IPS-18c (cell line): ENCODE measurements around the gene ZNF710.

ENCODE experiments used
- H3K4me3 ChIP-seq: 2 replicates; pipeline ENCODE4 v1.7.0; 2013; ENCODE audit warnings: low read depth, mild to moderate bottlenecking, low read length, moderate library complexity; ENCODE audit not compliant: insufficient read depth
- H3K9me3 ChIP-seq: one replicate; pipeline ENCODE4 v1.6.1; 2013; ENCODE audit warnings: mild to moderate bottlenecking, low read length, moderate library complexity; ENCODE audit not compliant: control insufficient read depth, insufficient read depth

The ZNF710 gene

GRCh38 chr15:90029024-90029423, 27.9 kb downstream of the ZNF710 start:
- Histone ChIP-seq H3K9me3 (no peaks in the 10 kb centered on the region), H3K4me3 (no peak overlapping the region)

- H3K9me3 ChIP-seq = no peaks in the 10 kb centered on the region
These were observed 29.3 kb downstream of the ZNF710 start for GRCh38 chr15:90030376-90030775.

GRCh38 chr15:90031231-90031791, 30.2 kb downstream of the ZNF710 start:
- H3K4me3 ChIP-seq = no peak overlapping the region
- no peaks in the 10 kb centered on the region for H3K9me3 ChIP-seq

More at GRCh38 chr15:90030376-90030775, 29.3 kb downstream of the ZNF710 start:
- no peak overlapping the region for H3K4me3 ChIP-seq

- H3K9me3 ChIP-seq = no peaks in the 10 kb centered on the region
- no peak overlapping the region for H3K4me3 ChIP-seq
These were observed 31.9 kb downstream of the ZNF710 start for GRCh38 chr15:90033006-90033405.

- no peak overlapping the region for H3K4me3 ChIP-seq
- no peaks in the 10 kb centered on the region for H3K9me3 ChIP-seq
These were observed 32.3 kb downstream of the ZNF710 start for GRCh38 chr15:90033448-90033847.

GRCh38 chr15:90035095-90035839, 34.1 kb downstream of the ZNF710 start:
- H3K4me3 ChIP-seq = no peak overlapping the region
- no peaks in the 10 kb centered on the region for H3K9me3 ChIP-seq

- no peak overlapping the region for H3K4me3 ChIP-seq
- no peaks in the 10 kb centered on the region for H3K9me3 ChIP-seq
These were observed 34.7 kb downstream of the ZNF710 start for GRCh38 chr15:90035840-90036230.

GRCh38 chr15:90036343-90036742, 35.2 kb downstream of the ZNF710 start:
- H3K9me3 ChIP-seq = no peaks in the 10 kb centered on the region
- H3K4me3 ChIP-seq = no peak overlapping the region

GRCh38 chr15:90036806-90037510, 35.8 kb downstream of the ZNF710 start:
- Histone ChIP-seq H3K4me3 (no peak overlapping the region), H3K9me3 (no peaks in the 10 kb centered on the region)

- H3K9me3 ChIP-seq = no peaks in the 10 kb centered on the region
- no peak overlapping the region for H3K4me3 ChIP-seq
These were observed 36.4 kb downstream of the ZNF710 start for GRCh38 chr15:90037511-90037860.

GRCh38 chr15:90037961-90038631, 37.0 kb downstream of the ZNF710 start:
- Histone ChIP-seq H3K9me3 (no peaks in the 10 kb centered on the region), H3K4me3 (no peak overlapping the region)

GRCh38 chr15:90038632-90039095, 37.5 kb downstream of the ZNF710 start:
- H3K4me3 ChIP-seq = no peak overlapping the region

GRCh38 chr15:90039996-90040395, 38.9 kb downstream of the ZNF710 start:
- H3K4me3 ChIP-seq = no peak overlapping the region
- H3K9me3 ChIP-seq = no peaks in the 10 kb centered on the region

More at GRCh38 chr15:90038632-90039095, 37.5 kb downstream of the ZNF710 start:
- H3K9me3 ChIP-seq = no peaks in the 10 kb centered on the region

GRCh38 chr15:90040618-90041017, 39.5 kb downstream of the ZNF710 start:
- no peak overlapping the region for H3K4me3 ChIP-seq
- H3K9me3 ChIP-seq = no peaks in the 10 kb centered on the region

GRCh38 chr15:90042356-90042755, 41.2 kb downstream of the ZNF710 start:
- Histone ChIP-seq H3K9me3 (no peaks in the 10 kb centered on the region), H3K4me3 (no peak overlapping the region)

GRCh38 chr15:90042766-90043529, 41.8 kb downstream of the ZNF710 start:
- no peak overlapping the region for H3K4me3 ChIP-seq
- H3K9me3 ChIP-seq = no peaks in the 10 kb centered on the region

- Histone ChIP-seq H3K4me3 (no peak overlapping the region), H3K9me3 (no peaks in the 10 kb centered on the region)
These were observed 42.4 kb downstream of the ZNF710 start for GRCh38 chr15:90043530-90044010.
